ENCODE data around the gene WNT9A.
"Not testable (repeated sequence)": the region's sequence is repeated elsewhere in the genome, so short reads cannot be mapped to it uniquely, and the experiment has no call there.

WNT9A gene

DNA sequence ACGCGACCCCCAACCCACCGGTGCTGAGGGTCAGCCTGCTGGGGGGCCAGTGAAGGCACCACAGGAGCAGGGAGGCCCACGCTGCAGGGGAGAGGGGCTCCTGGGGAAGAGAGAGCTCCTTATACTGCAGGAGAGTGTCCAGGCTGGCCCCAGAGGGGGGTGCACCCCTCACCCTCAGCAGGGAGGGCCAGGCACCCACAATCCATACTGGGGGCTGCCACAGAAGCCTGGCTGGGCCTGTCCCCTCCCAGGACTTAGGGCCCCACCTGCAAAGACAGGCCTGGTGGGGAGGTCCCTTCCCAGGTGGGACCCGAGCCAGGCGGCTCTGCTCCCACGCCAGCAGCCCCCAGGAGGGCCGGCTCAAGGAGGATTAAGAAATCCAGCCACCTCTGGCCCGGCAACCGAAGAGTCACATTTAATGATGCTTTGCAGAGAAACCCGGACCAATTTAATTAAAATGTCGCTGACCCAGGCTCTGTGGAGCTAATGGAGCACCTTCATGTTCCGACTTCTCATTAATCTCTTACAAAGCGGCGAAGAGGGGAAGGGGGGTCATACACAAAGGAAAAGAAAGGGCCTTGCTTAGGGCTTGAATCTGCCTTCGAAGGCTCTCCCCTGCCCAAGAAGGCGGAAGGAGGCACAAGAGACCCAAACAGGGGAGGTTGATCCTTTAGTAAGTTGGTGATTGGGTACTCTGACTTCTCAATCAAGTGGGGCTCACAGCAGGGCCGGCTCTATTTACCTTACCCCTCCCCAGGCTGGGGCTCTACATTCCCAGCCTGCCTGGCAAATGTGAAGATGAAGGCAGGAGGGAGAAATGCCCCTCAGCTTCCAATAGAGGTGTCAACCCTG lies 25.0 kb downstream of the WNT9A start:
- DNase-seq = no peak

DNA sequence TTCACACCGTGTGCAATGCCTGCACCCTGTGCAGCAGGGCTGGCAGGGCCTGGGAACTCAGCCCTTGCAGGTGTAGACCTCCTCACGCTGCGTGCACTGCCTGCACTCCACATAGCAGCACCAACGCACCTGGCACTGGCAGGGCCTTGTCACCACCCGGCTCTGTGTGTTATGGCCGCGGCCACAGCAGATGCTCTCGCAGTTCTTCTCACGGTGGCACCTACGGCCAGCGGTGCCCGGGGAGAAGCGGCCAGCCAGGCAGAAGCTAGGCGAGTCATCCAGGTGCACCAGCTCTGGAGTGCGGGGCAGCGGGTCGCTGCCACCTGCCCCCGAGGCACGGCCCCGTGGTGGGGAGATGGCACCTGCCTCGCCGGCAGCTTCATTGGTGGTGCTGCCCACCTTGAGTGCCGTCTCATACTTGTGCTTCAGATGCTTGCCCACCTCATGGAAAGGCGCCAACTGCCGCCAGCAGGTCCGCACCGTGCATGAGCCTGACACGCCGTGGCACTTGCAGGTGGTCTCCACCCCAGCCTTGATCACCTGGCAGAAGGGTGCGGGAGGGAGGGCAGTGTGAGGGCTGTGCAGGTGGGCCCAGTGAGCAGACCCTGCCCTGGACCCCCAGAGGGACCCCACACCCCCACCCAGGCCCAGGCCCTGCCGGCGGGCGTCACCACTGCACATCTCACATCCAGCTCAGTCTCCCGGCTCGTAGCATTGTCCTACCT lies 26.1 kb downstream of the WNT9A start:
- DNase-seq = no peak

DNA sequence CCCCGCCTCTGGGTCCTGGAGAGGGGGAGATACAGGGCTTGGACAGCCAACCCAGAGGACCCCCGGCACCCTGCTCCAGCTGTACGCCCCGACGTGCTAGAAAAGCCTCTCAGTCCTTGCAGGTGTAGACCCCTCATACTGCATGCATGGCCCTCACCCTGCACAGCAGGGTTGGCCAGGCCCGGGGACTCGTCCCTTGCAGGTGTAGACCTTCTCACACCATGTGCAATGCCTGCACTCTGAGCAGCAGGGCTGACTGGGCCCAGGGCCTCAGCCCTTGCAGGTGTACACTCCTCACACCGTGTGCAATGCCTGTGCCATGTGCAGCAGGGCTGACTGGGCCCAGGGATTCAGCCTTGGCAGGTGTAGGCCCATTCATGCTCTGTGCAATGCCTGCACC lies 26.8 kb downstream of the WNT9A start:
- no peak for DNase-seq

DNA sequence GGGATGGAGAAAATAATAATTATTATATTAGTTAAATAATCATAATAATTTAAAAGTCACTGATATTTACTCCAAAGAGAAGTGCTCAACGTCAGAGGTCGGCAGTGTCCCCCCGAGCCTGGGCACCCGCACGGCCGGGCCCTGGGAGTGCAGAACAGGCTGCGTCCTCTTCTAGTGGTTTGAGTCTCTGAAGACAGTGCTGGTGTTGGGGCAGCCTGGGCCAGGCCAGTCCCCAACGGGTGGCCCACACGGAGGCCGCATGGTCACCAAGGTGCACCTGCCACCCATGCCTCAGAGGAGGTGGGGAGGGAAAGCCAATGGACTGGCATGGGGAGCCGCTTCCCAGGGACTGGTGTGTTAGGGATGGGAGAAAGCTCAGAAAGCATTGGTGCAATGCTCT lies 27.3 kb downstream of the WNT9A start:
- no peak for DNase-seq

DNA sequence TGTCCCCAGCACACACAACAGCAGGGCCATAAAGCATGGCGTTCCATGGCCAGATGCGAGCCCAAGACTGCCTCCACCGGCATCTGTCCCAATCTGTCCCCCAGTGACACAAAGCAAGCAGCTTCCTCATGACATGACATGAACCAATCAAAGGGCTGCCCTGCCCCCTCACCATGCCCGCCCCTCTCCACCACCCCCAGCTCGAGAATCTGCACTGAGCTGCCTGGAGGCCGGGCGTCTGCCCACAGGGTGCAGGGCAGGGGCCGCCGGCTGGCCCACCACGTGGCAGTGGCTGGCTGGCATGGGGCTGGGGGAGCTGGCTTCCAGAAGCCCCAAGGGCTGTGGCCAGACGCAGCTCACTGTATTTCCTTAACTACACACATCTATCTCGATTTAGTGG lies 27.8 kb downstream of the WNT9A start:
- DNase-seq = no peak

DNA sequence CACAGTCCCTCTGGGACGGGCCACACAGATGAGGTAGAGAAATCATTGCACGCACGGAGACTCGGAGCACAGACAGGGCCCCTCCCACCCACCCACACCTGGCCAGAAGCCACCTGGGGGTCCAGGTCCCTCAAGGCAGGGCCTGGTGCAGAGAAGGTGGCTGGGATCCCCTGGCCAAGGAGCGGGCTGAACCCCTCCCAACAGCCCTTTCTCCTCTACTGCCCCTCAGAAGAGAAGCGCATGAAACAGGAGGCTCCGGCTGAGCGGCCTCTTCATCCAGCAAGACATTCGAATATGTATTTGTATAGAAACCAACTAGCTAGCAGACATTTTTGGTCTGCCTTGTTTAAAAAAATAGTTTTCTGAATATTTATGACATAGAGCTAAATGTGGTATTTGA lies 29.0 kb downstream of the WNT9A start:
- no peak for DNase-seq

DNA sequence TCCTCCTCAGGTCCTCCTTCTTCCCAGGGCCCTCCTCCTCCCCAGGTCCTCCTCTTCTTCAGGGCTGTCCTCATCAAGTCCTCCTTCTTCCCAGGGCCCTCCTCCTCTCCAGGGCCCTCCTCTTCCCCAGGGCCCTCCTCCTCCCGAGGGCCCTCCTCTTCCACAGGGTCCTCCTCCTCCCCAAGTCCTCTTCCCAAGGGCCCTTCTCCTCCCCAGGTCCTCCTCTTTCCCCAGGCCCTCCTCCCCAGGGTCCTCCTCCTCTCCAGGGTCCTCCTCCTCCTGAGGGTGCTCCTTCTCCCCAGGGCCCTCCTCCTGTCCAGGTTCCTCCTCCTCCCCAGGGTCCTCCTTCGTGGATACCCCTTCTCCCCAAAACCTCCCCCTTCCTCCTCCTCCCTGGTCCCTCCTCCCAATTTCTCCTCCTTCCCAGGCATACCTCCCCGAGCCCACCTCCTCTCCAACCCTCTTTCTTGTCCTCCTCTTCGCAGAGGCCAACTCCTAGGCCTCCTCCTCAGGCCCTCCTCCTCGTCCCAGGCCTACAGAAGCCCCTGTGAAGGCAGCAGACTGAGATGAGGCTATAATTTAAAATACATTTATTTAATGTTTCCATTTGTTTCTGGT lies 29.5 kb downstream of the WNT9A start:
- no peak for DNase-seq

DNA sequence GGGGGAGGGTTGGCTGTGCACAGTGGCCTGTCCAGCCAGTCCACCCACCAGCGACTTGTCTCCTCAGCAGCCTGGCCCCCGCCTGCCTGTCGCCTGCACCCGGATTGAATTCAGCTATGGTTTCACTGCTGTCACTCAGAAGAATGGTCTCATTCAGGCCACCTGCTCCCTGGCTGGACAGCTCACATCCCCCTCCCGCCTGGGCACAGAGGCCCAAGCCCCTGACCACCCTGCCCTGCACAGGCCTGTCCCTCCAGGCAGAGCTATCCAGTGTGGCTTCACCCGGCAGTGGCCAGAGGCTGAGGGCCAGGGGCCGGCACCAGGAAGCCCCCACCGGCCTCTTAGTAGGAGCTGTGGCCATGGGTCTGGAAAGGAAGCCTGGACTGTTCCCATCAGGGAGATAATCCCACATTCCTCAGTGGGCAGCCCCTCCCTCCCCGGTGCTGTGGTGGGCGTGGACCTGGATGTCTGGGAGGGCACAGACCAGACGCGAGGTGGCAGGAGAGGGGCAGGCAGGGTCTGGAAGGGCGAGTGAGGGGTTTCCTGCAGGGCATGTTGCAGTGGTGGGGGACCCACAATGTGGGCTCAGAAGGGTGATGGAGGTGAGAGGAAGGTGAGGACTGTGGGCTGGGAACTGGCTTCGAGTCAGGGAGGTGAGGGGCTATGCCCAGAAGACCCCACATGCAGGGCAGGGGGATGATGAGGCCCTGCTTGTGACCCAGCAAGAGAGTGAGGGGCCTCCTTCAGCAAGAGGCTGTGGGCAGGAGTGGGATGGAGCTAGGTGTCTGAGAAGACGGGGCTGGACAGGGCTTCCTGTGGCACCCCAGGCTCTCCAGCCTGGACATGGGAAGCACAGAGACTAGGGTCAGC lies 30.4 kb downstream of the WNT9A start:
- DNase-seq = no peak

DNA sequence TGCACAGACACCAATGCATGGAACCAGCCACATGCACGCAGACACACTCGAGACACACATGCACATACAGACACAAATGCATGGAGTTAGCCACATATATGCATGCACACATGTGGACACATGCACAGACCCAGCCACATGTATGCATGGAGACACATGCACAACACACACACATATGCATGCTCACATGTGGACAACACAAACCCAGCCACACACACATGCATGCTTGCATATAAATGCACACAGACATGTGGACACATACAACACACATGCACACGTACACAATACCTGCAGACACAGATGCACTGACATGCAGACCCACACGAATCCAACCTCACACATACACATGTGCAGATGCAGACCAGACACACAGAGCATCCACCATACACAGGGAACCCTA lies 31.1 kb downstream of the WNT9A start:
- no peak for DNase-seq

DNA sequence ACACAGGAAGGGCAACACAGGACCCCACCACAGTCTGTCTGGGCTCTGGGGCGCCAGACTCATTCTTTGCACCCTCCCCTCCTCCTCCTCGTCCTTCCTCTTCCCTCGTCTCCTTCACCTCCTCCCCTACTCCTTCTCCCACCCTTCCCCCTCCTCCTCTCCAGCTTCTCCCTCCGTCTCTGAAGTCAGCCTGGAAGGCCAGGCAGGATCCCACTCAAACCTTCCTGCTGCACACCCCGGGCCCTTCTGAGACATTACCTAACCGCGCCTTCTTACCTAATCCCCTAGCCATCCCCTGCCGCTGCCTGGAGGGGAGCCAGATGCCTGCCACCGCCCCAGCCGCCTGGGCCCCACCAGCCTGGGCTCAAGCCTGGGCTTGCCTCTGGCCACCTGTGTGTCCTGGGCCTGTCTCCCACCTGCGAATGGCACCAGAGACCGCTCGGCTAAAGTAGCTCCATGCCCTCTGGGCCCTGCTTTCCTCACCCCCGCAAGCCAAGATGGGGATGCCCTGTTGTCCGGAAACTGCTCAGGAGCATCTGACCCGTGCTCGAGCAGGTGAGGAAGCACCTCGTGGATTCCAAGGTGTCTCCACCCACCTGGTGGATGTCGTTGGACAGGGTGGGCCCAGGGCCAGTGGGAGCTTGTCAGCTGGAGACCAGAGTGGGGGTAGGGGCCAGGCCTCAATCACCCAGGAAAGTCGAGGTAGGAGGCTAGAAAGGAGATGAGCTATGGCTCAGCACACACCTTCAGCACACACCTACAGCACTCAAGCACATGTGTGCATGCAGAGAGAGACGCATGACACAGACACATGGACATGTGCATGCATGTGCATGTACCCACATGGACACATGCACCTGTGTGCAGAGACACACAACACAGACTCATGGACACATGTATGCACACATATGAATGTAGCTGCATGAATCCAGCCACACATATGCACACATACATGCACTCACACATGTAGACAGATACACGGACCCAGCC lies 31.9 kb downstream of the WNT9A start:
- DNase-seq = no peak

DNA sequence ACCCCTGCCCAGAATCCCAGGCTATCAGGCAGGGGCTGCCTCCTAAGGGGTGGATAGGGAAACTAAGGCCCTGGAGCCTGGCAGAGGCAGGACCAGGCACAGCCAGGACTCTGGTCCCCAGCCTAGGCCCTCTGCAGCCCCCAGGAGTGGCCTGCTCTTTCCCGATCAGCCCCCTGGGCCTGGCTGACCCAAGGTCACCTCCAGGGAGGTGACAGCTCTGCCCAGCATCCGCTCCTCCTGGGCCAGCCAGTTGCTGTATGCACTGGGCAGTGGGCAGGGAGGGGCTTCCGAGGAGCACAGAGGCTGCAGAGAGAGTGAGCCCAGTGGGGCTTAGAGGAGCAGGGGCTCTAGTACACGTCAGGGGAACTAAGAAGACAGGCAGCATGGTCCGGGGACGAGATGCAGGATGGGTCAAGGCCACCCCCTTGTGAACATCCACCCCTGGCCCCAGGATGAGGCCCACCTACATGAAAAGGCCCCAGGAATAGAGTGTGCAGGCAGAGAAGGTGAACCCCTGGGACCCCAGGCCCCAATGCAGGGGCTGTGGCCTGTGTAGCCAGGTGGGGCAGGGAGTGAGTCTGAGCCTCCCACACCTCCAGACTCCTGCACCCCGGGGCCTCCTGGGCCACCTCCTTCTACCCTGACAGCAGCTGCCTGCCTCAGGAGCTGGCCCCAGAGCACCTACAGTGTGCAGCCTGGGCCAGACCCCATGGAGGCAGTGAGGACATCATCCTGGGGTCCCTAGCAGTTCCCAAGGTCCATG lies 32.8 kb downstream of the WNT9A start:
- DNase-seq = no peak

DNA sequence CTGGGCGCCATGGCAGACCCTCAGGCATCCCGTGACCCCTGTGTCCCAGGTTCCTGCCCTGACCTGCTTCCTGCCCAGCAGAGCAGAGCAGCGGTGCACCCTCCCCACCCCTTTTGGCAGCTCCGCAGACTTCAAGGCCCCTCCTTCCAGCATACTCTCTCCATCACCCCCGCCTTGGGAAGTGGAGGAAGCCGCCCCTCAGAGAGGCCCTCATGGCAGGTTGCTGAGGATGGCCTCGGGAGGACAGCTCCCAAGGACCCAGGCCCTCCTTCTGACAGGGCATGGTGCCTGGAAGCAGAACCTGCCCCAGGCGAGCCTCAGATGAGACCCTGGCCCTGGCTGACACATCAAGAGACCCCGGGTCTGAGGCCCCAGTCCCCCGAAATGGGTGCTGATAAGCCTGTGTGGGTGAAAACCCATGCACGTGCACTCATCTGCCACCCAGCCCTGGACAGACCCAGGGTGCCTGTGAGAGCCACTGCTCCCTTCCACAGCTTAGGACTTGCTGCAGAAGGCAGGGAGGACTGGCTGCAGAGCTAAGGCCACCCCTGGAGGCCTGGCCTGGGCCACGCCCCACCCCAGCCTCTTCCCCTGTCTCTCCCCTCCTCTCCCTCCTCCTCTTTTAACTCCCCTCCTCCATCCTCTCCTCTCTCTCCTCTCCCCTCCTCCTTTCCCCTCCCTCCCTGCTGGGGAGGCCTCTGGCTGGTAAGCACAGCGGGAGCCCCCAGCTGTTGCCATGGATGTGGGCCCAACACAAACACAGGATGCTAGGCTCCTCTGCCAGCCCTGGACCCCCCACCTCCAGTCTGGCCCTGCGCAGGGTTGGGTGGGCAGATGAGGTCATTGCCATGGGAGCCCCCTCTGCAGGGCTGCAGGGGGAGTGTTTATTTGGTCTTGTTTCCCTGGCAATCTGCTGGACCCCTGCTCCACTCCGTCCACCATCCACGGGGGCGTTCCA lies 33.7 kb downstream of the WNT9A start:
- no peak for DNase-seq

DNA sequence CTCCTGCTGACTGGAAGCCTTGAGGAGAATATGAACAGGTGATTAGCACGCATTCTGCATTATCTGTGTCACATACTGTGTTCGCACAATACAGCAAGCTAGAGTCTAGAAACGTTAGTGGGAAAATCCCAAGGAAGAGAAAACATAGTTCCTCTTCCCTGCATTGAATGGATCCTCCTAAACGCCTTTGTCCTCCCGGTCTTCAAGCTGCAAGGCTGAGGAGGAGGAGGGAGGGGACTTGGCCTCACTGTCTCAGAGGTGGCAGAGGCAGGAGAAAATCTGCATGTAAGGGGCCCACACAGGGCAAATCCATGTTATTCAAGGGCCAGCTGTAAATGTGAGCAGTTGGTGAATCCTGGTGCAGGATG lies 34.4 kb downstream of the WNT9A start:
- DNase-seq = no peak

DNA sequence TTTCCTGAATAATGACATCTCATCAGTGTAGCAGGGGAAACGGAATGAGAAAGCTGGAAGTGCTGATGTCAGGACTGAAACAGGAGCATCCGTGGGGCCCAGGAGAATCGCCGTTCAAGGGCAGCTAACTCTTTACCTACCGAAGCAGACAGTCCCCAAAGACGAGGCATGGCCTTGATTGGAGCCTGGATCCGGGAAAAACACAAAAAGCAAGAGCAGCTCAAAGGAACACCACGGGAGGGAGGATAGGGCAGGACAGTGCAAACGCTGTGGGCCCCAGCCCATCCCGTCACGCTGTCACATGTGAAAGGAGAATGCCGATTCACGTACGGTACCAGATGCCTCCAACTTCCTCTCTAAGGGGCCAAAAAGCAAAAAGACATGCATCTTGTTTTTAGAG lies 34.9 kb downstream of the WNT9A start:
- no peak for DNase-seq

DNA sequence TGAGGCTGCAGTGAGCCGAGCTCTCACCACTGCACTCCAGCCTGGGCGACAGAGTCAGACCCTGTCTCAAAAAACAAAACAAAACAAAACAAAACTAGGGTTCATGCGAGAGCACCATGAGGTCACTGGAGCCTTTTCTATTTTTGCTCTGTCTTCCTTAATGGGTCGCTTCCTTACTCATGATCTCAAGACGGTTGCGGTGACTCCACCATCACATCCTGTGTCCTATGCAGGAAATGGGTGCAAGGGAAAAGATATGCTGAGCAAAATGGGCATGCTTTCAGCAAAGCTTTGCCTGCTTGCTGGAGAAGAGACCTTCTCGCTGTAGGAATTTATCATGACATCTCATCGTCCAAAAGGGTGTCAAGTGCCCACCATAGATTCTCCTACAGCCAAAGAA lies 36.4 kb downstream of the WNT9A start:
- DNase-seq = no peak

DNA sequence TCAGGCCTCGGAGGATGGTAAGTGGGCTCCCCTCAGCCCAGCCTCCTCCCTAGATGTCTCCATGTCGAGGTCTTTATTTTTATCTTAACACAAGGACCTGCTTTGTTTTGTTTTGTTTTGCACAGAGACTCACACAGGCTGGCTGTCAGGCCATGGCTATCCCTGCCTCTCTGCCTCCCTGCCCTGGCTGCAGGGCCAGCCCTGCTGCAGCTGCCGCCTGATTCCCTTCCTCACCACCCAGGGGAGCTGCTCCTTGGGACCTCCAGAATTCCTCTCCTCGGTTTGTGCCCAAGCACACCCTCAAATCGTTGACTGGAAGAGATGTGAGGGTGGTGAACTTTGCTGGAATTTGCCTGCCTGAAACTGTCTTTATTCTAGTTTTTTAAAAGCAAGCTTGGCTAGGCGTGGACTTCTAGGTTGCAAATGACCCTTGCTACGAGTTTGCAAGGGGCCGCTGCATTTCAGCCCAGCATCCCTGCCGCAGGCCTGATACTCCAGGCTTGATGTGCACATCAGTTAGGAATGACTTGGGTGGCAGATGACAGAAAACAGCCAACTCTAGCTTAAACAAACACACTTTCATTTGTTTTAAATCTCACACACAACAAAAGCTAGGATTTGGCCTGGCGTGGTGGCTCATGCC lies 37.1 kb downstream of the WNT9A start:
- DNase-seq = no peak

DNA sequence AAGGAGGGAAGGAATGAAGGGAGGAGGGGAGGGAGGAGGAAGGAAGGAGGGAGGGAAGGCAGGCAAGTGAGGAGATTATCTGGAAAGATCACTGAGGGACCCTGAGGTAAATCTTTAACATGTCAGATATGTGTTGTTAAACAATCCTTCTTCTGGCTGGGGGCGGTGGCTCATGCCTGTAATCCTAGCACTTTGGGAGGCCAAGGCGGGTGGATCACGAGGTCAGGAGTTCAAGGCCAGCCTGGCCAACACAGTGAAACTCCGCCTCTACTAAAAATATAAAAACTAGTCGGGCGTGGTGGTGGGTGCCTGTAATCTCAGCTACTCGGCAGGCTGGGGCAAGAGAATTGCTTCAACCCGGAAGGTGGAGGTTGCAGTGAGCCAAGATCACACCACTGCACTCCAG lies 37.8 kb downstream of the WNT9A start:
- not testable (repeated sequence) for DNase-seq

DNA sequence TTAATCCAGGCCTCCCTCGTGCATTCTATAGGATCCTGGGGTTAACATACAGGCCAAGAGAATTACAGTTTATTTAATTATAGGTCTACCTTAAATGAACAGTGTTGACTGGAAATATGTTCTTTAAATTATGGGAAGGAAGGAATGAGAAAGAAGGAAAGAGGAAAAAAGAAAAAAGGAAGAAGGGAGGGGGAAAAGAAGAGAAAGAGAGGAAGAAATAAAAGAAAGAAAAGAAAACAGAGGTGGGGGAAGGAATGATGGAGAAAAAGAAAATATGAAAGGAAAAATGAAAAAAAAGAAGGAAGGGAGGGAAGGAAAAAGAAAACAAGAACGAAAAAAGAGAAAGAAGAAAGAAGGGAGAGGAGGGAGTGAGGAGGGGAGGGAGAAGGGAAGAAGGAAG lies 38.5 kb downstream of the WNT9A start:
- no peak for DNase-seq

DNA sequence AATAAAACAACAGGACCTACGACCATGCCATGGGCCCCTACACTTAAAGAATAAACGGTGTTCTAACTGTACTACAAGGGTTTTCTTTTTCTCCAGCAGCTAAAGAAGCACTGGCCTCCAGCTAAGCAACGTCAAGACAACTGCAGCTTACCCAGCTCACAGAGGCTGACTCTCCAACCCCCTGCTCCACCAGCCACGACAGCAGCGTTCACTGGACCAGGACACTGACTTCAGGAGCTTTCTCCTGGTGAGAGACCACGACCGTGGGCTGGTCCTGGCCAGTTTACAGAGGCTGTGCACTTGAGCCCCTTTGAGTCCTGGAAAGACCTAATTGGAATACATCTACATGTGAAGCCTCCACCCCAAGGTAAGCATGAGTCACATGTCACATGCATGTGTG lies 39.4 kb downstream of the WNT9A start:
- no peak for DNase-seq

Measured in NCI-H446 treated with DMSO at 0.1 percent for 48 hours (cell line).